HG03103 (cell line): ENCODE data around the gene GPR35.

Source experiments
- ATAC-seq: cut with Tn5 transposase; IDR thresholded peaks from one replicate; pipeline ENCODE4 v1.9.1; 2021; ENCODE audit warnings: low read depth; ENCODE audit not compliant: unreplicated experiment

GPR35 gene, protein sequence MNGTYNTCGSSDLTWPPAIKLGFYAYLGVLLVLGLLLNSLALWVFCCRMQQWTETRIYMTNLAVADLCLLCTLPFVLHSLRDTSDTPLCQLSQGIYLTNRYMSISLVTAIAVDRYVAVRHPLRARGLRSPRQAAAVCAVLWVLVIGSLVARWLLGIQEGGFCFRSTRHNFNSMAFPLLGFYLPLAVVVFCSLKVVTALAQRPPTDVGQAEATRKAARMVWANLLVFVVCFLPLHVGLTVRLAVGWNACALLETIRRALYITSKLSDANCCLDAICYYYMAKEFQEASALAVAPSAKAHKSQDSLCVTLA

DNA sequence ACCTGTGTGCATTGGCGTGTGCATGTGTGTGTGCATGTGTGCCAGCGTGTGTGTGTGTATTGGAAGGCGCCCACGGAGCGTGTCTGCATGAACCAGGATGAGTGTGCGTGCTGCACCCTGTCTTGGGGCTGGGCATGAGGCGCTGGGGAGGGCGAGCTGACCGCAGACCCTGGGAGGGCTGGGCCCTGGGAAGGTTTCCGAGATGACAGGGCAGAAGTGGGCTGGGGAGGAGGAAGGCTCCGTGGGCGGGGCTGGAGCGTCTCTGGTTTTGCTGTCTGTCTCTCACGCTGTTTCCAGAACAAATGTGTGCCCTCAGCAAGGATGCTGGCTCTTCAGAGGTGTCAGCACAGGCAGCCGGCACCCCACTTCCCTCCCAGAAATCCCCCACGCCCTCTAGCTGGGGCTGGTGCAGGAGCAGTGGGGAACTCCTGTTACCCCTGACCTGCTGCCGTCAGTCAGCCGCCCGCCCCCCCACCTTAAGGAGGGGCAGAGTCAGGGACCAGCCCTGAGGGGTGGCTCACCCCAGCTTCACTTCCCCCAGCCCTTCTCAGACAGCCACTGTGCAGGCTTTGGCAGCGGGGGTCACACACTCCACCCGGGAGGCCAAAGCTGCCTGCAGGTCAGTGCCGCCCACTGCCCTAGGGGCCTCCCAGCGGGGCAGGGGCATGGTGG, at the start of gene GPR35:
GPR35 (plus strand) TSS at position 531 of the 672 bp plus-strand sequence. CDS start 4,473 bp downstream, outside the sequence.
- no peak for ATAC-seq

DNA sequence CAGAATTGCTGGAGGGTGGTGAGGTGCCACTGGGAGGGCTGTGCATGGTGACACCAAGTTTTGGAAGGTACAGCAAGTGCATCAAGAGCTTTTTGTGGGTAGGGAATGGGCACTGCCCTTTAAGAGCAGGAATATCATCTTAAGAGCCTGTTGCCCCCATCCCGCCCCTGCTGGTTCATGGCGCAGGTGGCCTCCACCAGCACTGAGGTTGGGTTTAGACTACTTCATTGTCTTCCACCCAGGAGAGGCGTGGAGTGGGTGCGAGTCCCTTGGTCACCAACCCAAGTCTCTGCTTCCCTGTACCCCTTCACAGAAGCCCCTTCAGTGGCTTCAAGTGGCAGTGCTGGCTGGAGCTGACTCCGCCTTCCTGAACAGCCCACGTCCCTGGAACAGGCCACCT, 49.2 kb upstream of the GPR35 start:
- ATAC-seq, result no peak

DNA sequence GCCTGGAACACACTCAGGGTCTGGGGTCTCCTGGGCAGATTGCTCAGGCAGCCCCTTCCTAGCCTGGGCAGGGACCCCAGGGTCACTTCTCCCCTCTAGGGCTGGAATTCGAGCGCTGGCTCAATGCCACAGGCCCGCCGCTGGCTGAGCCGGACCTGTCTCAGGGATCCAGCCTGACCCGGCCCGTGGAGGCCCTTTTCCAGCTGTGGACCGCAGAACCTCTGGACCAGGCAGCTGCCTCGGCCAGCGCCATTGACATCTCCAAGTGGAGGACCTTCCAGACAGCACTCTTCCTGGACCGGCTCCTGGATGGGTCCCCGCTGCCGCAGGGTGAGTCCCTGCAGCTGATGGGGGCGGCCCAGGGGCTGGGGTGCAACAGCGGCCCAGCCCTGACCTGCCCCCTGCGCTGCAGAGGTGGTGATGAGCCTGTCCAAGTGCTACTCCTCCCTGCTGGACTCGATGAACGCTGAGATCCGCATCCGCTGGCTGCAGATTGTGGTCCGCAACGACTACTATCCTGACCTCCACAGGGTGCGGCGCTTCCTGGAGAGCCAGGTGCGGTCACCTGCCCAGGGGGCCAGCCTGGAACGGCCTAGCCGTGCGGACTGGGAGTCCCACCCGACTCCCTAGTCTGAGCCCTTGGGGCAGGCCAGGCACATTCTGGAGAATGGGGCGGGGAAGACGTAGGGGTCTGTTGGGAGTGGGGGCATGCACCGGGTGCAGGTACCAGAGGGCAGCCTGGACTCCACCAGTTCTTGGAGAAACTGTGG, 48.7 kb upstream of the GPR35 start:
- ATAC-seq, result no peak

DNA sequence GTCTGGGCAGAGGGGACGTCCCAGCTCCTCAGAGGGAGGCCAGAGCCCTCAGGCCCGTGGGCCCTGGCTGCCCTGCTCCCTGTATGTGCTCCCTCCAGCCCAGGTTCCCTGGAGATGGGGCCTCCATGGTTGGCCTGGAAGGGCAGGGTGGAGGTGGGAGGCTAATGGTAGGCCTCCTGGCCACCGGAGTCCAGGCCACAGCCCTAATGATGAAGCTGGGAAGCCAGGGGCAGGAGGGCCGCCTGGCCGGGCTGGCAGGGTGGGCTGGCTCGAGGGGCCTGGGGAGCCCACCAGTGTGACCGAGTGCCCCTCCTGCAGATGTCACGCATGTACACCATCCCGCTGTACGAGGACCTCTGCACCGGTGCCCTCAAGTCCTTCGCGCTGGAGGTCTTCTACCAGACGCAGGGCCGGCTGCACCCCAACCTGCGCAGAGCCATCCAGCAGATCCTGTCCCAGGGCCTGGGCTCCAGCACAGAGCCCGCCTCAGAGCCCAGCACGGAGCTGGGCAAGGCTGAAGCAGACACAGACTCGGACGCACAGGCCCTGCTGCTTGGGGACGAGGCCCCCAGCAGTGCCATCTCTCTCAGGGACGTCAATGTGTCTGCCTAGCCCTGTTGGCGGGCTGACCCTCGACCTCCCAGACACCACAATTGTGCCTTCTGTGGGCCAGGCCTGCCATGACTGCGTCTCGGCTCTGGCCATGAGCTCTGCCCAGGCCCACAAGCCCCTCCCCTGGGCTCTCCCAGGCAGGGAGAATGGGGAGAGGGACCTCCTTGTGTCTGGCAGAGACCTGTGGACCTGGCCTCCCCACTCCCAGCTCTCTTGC, 47.8 kb upstream of the GPR35 start:
- ATAC-seq, result no peak

DNA sequence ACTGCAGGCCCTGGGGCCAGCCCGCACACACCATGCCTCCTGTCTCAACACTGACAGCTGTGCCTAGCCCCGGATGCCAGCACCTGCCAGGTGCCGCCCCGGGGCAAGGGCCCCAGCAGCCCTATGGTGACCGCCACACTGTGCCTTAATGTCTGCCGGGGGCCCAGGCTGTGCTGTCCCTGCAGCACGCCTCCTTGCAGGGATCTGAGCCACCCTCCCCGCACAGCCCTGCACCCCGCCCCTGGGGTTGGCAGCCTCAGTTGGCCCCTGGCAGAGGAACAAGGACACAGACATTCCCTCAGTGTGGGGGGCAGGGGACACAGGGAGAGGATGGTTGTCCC, 47.2 kb upstream of the GPR35 start:
- no peak for ATAC-seq

DNA sequence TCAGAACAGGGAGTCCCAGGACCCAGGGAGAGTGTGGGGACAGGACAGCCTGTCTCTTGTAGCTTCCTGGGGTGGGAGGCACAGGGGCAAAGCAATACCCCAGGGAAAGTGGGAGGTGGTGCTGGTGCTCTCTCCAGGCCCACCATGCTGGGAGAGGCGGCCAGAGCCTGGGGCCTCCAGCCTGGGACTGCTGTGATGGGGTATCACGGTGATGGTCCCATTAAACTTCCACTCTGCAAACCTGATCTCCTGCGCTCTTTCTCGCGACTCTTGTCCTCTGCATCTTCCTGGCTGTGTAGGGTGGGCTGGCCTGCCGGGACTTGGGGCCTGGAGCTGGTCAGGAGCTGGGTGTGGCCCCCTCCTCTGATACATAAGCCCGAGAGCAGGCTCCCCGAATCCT, 46.8 kb upstream of the GPR35 start:
- no peak for ATAC-seq

DNA sequence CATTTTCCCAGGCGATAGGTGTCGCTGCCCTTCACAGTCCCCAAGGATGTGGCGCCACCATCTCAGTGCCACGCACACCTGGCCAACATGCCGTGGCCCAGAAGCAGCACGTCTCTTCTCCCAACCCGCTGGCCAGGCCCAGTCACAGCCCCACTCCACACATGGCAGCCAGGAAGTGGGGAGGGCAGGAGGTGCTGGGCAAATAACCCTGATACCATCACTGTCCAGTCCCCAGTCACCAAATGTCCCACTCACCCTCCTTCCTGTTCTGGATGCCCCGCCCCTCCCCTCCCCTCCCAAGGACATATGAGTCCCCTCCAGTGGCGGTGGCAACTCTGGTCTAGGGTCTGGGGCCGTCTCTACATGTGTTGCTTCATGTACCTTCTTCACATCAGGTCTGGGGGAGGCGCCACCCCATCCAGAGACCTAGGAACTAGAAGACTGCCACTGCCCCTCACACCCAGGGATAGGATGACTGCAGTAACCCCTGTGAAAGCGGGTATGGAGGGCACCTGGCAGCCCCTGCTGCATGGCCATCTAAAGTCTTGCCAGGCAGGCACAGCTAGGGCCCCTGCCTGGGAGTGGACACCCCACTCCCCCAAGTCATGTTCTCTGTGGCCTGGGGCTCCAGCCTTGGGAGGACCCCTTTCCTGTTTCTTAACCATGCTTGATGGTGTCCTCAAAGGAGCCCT, 46.1 kb upstream of the GPR35 start:
- ATAC-seq, result no peak

DNA sequence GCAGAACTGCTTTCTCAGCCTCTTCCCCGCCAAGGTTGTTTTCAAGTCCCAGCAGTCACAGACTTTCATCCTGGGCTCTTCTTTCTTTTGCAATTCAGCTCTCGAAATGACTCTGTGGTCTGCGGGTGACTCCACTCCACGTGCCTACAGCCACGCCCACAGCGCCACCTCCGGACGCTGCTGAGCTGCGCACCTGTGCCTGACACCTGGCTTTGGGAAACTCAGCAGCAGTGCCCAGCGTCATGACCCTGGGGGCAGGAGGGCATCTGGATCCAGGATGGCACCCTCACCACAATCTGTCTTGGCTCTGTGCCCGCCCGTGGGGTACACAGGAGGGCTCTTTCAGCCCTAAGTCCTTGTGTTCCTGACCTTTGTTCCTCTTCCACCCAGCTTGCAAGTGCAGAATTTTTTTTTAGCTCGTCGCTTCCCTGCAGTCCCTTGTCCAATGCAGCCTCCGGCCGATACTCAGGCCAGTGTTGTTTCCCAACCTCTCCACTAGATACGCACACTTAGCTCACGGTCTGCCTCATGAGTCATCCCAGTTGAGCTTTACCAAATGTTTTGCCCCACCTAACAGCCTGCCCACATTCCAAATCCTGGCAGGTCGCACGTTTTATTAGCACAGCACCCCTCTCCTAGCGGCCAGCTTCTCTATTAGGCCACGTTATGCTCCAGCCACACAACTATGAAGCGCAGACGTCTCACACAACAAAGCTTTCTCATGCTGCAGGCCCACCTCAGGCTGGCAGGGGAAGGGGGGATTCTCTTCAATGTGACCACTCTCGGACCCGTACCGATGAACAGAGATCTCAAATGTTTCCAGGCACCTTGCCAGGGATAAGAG, 45.3 kb upstream of the GPR35 start:
- ATAC-seq, result no peak

DNA sequence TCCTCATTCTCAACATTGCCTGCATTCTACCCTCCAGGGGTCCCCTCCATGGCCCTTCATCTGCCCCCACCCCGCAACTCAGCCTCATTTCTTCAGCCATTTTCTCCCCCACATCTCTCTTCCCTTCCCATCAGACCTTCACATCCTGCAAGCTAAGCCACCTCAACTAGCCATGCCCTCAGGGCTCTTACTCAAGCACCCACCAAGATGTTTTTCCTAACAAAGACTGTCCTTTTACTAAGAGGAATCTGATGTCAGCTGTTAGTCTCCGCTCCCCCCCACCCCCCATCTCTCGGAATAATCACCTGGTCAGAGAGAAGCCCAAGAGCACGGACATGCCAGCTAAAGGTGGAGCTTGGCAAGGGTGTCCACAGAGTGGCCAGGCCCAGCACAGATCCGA, 43.5 kb upstream of the GPR35 start:
- no peak for ATAC-seq

DNA sequence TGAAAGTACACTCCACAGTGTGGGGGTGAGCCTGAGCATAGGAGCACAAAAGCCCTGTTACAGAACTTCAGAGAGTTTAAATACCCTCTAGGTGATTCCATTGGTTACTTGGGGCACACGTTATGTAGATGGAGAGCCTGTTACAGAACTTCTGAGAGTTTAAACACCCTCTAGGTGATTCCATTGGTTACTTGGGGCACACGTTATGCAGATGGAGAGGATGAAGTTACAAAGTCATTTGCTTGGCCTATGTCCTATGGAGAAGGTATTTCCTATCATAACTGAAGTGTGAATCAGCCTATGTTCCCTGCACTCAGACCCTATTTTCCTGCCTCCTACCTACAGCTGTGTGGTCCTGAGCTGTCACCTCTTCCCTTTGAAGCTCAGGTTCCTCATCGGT, 42.5 kb upstream of the GPR35 start:
- ATAC-seq, result no peak

DNA sequence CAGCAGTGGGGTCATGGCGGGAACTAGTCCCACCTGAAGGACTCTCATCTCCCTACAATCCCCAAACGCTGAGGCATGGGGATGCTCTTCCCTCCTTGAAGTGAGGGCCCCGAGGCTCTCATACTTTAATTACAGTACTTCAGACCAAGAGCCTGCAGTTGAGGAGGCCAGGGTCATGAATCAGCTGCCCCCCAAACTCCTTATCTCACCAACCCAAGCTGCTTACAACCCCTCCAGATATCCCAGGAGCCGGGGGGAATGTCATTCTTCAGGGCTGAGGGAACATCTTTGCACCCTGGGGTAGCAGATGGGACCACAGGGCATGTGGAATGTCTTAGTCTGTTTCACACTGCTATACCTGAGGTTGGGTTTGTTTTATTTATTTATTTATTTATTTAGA, 41.5 kb upstream of the GPR35 start:
- ATAC-seq, result no peak

DNA sequence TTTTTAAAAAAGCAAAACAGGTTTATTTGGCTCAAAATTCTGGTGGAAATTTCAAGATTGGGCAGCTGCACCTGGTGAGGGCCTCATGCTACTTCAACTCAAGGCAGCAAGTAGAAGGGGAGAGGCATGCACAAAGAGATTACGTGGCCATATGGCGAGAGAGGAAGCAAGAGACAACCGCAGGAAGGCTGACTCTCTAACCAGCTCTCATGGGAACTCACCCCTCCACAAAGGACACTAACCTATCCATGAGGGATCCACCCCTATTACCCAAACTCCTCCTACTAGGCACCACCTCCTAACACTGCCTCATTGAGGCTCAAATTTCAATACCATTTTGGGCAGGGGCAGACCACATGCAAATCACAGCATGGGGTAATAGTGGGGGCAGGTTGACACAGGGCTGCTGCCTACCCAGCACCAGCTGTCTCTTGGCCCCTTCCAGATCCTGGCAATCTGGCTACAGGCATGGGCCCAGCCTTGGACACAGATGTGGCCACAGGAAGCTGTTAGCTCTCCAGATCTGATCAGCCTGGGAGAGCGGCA, 40.7 kb upstream of the GPR35 start:
- peak; percentile 49 for ATAC-seq

DNA sequence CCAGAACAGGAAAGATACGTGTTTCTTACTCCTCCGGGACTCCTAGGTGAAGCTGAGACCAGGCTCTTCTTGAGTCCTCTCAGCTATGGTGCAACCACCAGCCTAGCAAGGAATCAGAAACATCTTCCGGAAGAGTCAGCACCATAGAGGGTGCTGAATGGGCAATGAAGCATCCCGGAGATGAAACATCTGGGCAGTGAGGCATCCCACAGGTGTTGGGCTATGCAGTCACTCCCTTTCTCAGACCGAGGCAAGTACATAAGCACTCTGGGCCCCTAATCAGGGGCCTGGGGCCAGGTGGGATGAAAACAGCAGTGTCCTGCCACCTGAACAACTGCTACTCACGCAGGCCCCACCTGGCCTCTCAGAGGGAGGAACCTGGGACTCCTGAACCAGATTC, 40.2 kb upstream of the GPR35 start:
- ATAC-seq, result peak; percentile 12

DNA sequence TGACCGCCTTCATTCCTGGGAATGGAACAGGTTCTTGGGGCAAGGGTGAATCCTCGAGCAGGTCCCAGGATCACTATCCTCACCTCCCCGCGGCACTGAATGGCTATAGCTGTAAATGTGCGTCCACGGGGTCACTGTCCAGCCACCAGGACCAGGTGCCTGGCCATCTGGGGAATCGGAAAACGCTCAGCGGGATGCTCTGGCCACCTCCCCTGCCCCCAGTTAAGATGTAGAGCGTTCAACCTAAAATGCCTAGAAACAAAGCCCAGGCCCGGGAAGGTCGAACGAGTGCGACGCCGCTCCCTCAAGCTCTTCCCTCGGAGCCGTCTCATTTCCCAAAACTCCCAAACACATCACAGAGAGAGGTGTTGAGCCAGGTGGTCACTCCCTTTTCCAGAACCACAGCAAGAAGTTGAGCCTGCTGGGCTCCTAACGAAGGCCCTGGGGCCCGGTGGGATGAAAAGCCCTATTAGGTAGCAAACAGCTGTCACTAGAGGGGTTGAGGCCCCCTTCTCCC, 39.5 kb upstream of the GPR35 start:
- no peak for ATAC-seq

DNA sequence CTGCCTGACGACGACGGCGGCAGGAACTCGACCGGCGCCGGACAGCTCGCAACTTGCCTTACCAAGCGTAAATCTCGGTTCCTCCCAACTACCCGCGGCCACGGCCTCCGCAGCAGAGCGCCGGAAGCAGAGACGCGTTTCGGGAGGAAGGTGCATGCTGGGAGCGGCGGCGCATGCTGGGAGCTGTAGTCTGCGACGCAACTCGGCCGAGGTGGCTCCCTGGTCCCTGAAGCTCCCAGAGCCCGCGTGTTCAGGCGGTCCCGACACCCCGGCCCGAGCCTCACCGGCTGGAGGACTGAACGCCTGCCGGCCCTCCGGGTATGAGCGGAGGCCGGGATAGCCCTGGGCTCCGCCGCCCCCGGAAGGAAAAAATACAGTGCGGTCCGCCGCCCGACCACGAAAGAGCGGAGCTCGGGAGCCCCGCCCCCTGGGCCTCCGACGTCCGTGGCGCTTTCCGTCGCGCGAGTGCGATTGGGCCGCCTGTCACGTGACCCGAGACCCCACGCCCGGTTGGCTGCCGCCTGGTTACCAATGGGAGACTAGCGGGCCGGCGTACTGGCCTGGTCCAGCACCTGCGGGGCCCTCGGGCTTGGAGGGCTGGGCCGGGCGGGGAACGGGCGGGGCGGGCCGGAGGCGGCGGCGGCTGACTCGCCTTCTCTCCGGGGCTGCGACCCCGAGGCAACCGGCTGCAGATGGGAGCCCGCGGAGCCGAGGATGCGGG, 38.9 kb upstream of the GPR35 start, which contains the start of gene CAPN10:
CAPN10 (plus strand) TSS at position 537 of the 721 bp plus-strand sequence; CDS start at position 715, 178 bp downstream.
- ATAC-seq, result peak; percentile 44

DNA sequence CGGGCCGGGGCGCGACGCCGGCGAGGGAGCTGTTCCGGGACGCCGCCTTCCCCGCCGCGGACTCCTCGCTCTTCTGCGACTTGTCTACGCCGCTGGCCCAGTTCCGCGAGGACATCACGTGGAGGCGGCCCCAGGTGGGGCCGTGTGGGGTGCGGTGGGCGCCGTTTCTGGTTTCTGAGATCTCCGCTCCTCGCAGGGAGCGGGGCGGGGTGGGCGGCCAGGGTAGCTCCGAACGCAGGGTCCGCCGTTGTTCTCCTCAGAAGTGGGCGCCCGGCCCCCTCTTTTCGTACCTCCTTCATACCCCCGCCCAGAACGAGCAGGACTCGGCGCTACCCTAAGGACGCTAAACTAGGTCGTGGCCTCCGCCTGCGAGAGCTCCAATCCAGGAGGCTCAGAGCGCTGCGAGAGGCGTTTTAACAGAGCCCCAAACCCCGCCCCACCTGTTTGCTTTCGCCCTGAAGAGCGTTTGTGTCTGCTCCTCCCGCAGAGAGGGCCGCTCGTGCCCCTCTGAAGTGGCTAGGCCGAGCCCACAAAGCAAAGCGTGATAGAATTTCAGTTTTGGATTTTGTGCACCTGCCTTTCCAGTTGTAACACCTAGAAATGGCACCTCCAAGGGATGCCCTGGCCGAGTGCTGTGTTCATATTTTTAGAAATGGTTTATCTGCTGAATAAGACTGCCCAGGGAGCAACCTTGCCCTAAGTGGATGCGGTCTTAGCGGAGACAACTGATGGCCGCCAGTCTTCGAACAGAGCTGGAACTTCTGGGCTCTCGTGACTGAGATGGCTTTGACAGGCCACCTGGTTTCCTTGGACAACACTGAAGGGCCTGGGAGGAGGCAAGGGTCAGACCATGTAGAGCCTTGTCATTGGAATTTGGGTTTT, 38.1 kb upstream of the GPR35 start:
- no peak for ATAC-seq

DNA sequence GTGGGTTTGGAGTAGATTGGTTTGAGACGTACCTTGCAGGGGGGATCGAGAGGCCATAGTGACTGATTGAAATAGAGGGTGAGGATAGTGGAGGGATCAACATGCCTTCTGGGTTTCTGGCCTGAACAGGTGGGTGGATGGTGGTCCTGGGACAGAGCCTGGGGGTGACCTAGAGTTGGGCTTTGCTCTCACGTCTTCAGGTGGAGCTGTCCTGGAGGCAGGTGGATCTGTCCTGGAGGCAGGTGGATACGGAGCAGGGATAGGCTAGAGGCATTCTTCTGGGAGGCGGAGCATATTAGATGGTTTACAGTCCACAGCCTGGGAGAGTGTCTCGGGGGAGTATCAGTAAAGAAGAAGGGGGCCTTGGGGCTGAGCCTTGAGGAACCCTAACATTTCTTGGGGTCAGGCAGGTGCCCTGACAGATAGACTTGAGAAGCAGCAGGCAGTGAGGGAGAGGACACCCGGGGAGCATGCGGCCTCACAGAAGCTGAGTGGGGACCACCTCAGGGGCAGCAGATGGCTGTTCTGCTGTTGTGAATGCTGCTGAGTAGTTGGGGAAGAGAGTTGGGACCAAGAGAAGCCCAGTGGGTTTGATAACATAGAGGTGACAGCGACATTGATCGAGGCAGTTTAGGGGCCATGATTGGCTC, 37.1 kb upstream of the GPR35 start:
- ATAC-seq, result no peak
